Stimulated activated CD4-positive, alpha-beta T cell treated with anti-CD3 and anti-CD28 coated beads, Interleukin-12 subunit alpha, Interleukin-12 subunit beta, amount 100 ng/mL, for 24 hours (primary cell): ENCODE data around the gene CREB5.
"Not testable (repeated sequence)": the region's sequence is repeated elsewhere in the genome, so short reads cannot be mapped to it uniquely, and the experiment has no call there.

Experiments
- DNase-seq, 2 experiments: peaks; one replicate each; pipeline ENCODE4 v3.0.0-alpha.2; 2020; ENCODE audit warnings: low read depth in 2 of 2

The CREB5 gene

GRCh38 chr7:28547115-28547514, 134.8 kb downstream of the CREB5 start:
- DNase-seq = no peak

GRCh38 chr7:28548416-28548815, 136.1 kb downstream of the CREB5 start:
- DNase-seq = no peak

DNA sequence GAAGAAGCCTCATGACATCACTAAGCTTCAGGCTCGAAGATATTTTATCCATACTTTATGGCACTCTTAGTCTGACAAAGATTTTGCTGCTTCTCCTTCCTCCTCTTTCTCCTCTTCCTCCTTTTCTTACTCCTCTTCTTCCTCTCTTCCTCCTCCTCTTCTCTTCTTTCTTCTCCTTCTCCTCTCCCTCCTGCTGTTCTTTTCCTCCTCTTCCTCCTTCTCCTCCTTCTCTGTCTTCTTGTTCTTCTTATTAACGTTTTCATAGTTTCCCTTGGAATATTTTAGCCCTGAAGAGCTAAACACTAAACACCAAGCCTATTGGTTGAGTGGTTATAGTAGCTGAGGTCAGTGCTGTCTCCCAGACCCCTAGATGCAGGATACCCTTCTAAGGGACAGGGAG, 137.7 kb downstream of the CREB5 start:
- no peak for DNase-seq

GRCh38 chr7:28550580-28551186, 138.4 kb downstream of the CREB5 start:
- no peak for DNase-seq

- no peak for DNase-seq
These were observed 139.0 kb downstream of the CREB5 start for GRCh38 chr7:28551331-28551730.

GRCh38 chr7:28551766-28552165, 139.4 kb downstream of the CREB5 start:
- DNase-seq = not testable (repeated sequence)

- DNase-seq = no peak
These were observed 142.6 kb downstream of the CREB5 start for GRCh38 chr7:28554802-28555471.

DNA sequence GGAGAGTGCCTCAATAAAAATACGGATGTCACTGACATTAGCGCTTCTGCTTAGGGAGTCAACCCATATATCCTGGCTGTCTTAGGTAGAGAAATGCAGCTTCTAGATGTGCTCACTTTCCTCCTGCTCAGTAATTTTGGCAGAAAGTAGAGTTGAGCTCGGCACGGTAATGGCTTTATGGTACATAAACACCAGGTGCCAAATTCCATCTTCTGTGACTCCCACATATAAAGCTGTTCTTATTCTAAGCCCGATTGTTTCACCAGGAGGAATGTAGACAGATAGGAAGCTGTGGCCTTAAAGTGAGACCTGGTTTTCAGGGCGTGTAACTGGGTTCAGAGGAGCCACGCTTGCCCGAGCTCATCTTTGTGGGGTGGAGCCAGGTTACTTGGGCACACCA, 143.7 kb downstream of the CREB5 start:
- DNase-seq = no peak

DNA sequence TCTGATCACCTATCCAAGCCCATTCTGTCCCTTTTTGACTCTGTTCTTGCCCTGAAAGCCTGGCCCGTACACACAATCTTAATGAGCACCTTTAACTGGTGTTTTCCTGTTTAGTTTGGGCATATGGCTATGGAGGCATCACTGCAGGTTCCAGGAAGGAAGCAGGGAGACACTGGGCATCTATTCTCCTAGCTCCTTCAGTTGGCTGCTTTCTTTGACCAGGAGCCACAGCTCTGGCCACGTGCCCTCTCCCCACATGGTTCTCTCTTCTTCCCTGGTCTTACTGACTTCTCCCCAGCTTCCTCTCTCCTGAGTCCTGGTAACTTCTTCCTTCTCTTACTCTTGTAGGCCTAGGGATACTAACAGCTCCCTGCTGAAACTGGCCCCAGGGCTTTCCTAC, 144.4 kb downstream of the CREB5 start:
- no peak for DNase-seq

- DNase-seq = no peak
These were observed 145.9 kb downstream of the CREB5 start for GRCh38 chr7:28558236-28558635.

DNA sequence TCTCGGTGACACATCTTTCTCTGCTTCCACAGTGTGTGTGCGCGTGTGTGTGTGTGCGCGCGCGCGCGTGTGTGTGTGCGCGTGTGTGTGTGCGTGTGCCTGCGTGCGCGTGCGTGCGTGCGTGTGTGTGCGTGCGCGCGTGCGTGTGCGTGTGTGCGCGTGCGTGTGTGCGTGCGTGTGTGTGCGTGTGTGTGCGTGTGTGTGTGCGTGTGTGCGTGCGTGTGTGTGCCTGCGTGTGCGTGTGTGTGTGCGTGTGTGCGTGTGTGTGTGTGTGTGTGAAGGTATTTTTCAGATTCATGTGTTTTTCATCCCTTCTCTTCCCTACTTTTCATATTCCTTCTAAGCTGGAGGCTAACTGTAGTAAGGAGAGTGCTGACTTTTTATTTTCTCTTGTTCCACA, 148.4 kb downstream of the CREB5 start:
- DNase-seq = no peak

DNA sequence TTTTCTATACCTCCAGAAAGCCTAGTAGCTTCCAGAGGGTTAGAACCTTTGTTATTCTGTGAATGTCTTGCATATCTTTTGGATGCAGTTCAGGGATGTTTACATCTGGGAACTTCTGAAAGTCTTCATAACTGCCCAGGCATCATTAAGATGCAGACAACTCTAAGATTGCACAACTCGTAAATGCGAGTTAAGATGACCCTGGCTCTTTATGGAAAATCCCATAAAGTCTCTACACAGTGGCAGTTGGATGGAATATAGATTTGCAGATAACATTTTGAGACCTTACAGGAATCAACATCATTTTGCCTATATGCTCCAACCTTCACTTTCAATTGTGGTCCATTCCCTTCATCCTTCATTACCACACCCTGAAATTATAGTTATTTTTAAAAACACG, 151.7 kb downstream of the CREB5 start:
- no peak for DNase-seq

GRCh38 chr7:28564755-28565374, 152.5 kb downstream of the CREB5 start:
- no peak for DNase-seq

GRCh38 chr7:28565980-28566379, 153.7 kb downstream of the CREB5 start:
- no peak for DNase-seq

DNA sequence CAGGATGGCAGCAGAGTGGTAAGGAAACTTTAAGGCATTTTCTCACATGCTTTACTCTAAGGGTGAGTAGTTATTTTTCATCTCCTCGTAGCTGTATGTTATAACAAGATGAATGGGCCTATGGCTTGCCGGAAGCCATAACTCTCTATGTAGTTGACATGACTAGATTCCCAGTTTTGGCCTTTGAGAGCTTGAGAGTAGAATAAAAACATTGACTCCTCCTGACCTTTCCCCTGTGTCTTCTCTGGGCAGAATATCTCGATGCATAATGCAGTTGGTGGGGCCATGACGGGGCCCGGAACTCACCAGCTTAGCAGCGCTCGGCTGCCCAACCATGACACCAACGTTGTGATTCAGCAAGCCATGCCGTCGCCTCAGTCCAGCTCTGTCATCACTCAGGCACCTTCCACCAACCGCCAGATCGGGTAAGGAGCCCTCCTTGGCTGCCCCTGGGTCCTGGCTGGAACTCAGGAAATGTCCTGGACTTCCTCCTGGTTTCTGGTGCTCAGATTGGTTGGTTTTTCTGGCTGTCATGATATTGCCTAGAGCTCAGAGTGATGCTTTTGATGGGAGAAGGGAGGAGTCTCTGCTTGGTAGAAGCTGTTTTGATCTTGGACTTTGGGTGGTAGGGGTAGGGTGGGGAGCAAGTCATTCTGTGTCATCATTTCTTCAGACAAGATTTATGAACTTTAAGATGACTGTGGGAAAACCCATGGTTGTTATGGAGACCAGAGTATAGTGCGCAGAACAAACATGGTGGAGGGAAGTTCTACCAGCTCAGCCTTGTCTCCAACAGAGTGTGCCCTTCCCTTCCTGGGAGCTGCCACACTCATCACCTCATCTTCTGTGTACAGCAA, 158.0 kb downstream of the CREB5 start:
- DNase-seq = no peak

GRCh38 chr7:28570970-28571288, 158.6 kb downstream of the CREB5 start:
- no peak for DNase-seq

- no peak for DNase-seq
These were observed 159.1 kb downstream of the CREB5 start for GRCh38 chr7:28571405-28571804.

DNA sequence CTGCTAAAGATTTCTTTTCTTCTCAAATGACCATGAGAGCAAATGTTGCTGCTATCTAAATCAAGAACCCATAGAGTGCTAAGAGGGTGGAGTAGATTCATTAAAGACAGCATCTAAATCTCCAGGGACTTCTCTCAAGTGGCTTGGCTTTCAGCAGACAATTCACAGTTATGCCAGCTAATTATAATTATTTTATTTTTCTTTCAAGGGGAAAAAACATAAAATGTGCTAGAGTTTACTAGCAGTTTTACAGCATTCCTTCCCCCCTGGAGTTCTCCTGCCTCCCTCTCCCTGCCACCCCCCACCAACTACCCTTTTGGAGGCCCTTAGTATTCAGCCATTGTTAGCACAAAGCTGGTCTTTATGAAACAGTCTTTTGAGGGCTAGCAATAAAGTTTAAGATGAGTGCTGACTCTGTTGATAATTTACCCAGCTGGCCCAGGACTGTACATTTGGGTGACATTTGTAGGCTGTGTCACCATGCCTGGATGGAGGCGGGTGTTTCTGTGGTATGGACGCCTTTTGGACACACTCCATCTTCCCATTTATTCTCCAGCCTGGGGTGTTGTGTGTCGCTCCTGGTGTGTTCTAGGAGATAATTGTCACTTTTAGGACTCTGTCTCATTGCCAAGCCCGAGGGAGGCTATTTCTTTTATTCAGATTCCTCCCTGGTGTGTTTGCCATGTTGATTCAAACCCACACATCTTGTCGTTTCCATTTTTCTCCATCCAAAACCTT, 160.2 kb downstream of the CREB5 start:
- no peak for DNase-seq

DNA sequence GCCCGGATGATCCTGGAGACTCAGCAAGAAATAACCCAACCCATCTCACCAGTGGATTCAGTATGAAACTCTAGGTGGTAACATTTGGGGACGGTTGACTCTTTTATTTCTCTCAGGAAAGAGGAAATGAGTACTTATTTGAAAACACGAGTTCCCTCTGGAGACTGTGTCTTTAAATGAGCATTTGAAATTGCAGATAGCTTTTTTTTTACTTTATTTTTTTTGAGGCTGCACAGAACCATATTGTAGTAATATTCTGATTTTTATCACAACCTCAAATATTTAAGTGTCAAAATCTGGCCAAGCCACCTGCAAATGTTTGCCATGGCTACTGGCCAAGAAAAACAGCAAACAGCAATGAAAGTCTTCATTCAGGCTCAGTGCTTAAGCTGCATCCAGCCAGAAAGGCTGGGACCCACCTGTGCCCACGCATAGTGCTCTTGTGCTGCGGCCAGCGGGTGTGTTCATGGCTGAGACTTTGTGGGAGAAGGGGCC, 160.8 kb downstream of the CREB5 start:
- DNase-seq = no peak

DNA sequence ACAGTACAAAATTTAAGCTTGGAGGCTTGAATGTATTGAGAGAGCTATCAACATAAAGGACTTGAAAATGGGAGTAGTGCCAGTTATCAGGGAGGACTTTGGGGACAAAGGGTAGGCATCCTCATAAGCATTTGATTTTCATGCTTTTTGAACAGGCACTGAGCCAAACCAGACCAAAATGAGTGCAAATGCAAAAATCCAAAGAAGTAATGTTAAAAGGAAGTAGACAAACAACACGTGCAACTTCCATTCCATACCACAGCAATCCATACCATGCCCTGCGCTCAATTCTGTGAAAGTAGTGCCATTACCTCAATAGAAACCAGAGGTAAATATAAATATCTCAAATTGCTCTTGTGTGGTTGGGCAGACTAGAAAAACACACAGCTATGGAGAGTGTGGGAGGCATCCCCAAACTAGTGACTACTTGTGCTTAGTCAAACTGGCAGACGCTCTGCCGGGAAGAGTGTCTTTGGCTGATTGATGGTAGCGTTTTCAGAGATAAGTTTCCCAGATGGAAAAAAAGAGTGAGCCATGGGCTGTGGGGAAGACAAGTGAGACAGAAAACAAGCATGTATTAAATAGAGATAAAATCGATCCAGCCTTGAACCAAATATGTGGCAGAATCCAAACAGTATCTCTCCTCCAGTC, 161.5 kb downstream of the CREB5 start:
- DNase-seq = no peak

DNA sequence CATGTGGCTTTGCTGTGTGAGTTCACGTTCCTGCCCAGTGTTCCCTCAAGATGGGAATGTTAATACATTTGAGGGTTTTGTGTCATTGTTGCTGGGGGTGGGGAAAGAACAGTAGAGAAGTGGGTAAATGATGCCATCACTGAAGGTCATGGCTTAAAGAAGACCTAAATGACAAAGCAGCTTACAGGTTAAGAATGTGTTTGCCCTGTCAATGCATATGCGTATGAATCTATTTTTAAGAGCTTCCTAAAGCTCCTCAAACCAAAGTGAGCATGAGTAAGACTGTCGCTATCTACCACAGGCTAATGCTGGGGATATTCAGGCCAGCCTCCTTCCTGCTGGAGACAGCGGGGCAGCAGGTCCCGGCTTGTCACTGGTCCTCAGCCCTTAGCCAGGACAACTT, 162.9 kb downstream of the CREB5 start:
- DNase-seq = no peak
